ENCODE data around the gene NOD1. TPM values are rescaled to one million over a fixed set of nuclear protein-coding genes. Genes with fewer than 3 reads are reported as not detected.
A peak's percentile ranks its signal among the peaks of the same experiment; 100 is the strongest.

The NOD1 gene
- total RNA-seq, 4 donors from 2014 or later = 14.9 to 50.4 (median 31.8) TPM

GRCh38 chr7:30466266-30466665 lies 12.3 kb downstream of the NOD1 start:
- TF ChIP-seq CTCF (IDR thresholded peaks at IDR 0.05) (no peak), EP300 (IDR thresholded peaks at IDR 0.05) (no peak), POLR2A (IDR thresholded peaks at IDR 0.05) (no peak)
- Histone ChIP-seq H3K27ac (peak overlapping the region in 3 of 4 donors; percentile 50 to 97 (median 96)), H3K4me1 (peaks cover 0 to 95% (median 66%) of the 10 kb centered on the region in 4 donors)

GRCh38 chr7:30465811-30466180 lies 12.8 kb downstream of the NOD1 start:
- DNase-seq (ENCODE audit: low spot score in 2 of 2) = no peak

More at GRCh38 chr7:30466266-30466665, 12.3 kb downstream of the NOD1 start:
- no peak overlapping the region for H3K4me3 ChIP-seq
- no peaks in the 10 kb centered on the region for H3K36me3 ChIP-seq
- no peak for DNase-seq (ENCODE audit: low spot score in 2 of 2)
- H3K9me3 ChIP-seq = no peaks in the 10 kb centered on the region
- no peaks in the 10 kb centered on the region for H3K27me3 ChIP-seq
- 79 to 89% methylated on average over 4 of the region's 4 CpGs for WGBS, 2 donors

GRCh38 chr7:30465046-30465810 lies 13.4 kb downstream of the NOD1 start:
- Histone ChIP-seq H3K27ac (peak overlapping the region in 3 of 4 donors; percentile 50 to 97 (median 96)), H3K27me3 (no peaks in the 10 kb centered on the region), H3K4me3 (no peak overlapping the region), H3K4me1 (peaks cover 0 to 91% (median 57%) of the 10 kb centered on the region in 4 donors), H3K36me3 (no peaks in the 10 kb centered on the region), H3K9me3 (no peaks in the 10 kb centered on the region)
- WGBS, 2 donors = 68 to 75% methylated on average over 5 of the region's 5 CpGs
- DNase-seq (ENCODE audit: low spot score in 2 of 2) = no peak
- no peak for TF ChIP-seq POLR2A (IDR thresholded peaks at IDR 0.05)
- no peak for TF ChIP-seq CTCF (IDR thresholded peaks at IDR 0.05)
- peak in 1 of 2 donors; percentile 35 for TF ChIP-seq EP300 (IDR thresholded peaks at IDR 0.05)

More at GRCh38 chr7:30465811-30466180, 12.8 kb downstream of the NOD1 start:
- Histone ChIP-seq H3K27me3 (no peaks in the 10 kb centered on the region), H3K36me3 (no peaks in the 10 kb centered on the region), H3K27ac (peak overlapping the region in 3 of 4 donors; percentile 50 to 97 (median 96)), H3K4me3 (no peak overlapping the region), H3K4me1 (peaks cover 0 to 91% (median 61%) of the 10 kb centered on the region in 4 donors), H3K9me3 (no peaks in the 10 kb centered on the region)
- 35 to 48% methylated on average over 2 of the region's 2 CpGs for WGBS, 2 donors
- no peak for TF ChIP-seq POLR2A (IDR thresholded peaks at IDR 0.05)
- TF ChIP-seq EP300 (IDR thresholded peaks at IDR 0.05) = no peak
- TF ChIP-seq CTCF (IDR thresholded peaks at IDR 0.05) = no peak

- Histone ChIP-seq H3K27ac (peak overlapping the region in 3 of 4 donors; percentile 28 to 97 (median 96)), H3K4me1 (peaks cover 0 to 91% (median 50%) of the 10 kb centered on the region in 4 donors), H3K4me3 (no peak overlapping the region), H3K36me3 (no peaks in the 10 kb centered on the region), H3K9me3 (no peaks in the 10 kb centered on the region), H3K27me3 (no peaks in the 10 kb centered on the region)
- DNase-seq (ENCODE audit: low spot score in 2 of 2) = no peak
- WGBS, 2 donors = 69 to 75% methylated on average over 5 of the region's 5 CpGs
- TF ChIP-seq EP300 (IDR thresholded peaks at IDR 0.05) (no peak), POLR2A (IDR thresholded peaks at IDR 0.05) (no peak), CTCF (IDR thresholded peaks at IDR 0.05) (no peak)
These were observed 14.3 kb downstream of the NOD1 start for GRCh38 chr7:30464231-30464671.

Data from tibial nerve (tissue), 4 donors.